ENCODE data around the gene MAML3. TPM values are rescaled to one million over a fixed set of nuclear protein-coding genes. Genes with fewer than 3 reads are reported as not detected.

Gene MAML3
- polyA plus RNA-seq, 1 donor (not counting 4 experiments of a cell fraction or from before 2014, with no cell fraction given), result 0.68 TPM

- H4K20me1 ChIP-seq (ENCODE audit: control insufficient read depth, extremely low read depth, insufficient read depth, low read length), result no peaks in the 10 kb centered on the region
- no peaks in the 10 kb centered on the region for H3K9me3 ChIP-seq (ENCODE audit: control insufficient read depth, low read depth, low read length)
- dilution Hi-C loops (cut with MboI; ENCODE audit: extremely low pct_ligation_motif_present, low sequenced_read_pairs), result no loop called here
- TF ChIP-seq CTCF (optimal IDR thresholded peaks at IDR 0.05 in 1 of 3, IDR thresholded peaks at IDR 0.05 in 1 of 3, conservative IDR thresholded peaks at IDR 0.05 in 1 of 3; ENCODE audit: extremely low read depth in 1 of 3, insufficient read depth in 2 of 3, low read length in 3 of 3), result no peak
- TF ChIP-seq EZH2 (IDR thresholded peaks at IDR 0.05; ENCODE audit: low read length), result no peak
- no peak overlapping the region for H3K27ac ChIP-seq (ENCODE audit: control insufficient read depth, insufficient read depth, low read length)
- H3K36me3 ChIP-seq (ENCODE audit: control insufficient read depth in 2 of 2, extremely low read depth in 1 of 2, insufficient read depth in 2 of 2, low read length in 2 of 2), result no peaks in the 10 kb centered on the region
- no peak overlapping the region for H3K9ac ChIP-seq (ENCODE audit: control insufficient read depth, extremely low read depth, insufficient read depth, low read length)
- FAIRE-seq, result no peak
- no peaks in the 10 kb centered on the region for H3K79me2 ChIP-seq (ENCODE audit: control insufficient read depth, insufficient read depth, low read length)
- H2AFZ ChIP-seq (ENCODE audit: control insufficient read depth, low read length), result no peak overlapping the region
- no peak overlapping the region for H3K4me3 ChIP-seq (ENCODE audit: control insufficient read depth in 2 of 3, extremely low read depth in 1 of 3, insufficient read depth in 2 of 3, low read depth in 1 of 3, low read length in 3 of 3)
- H3K27me3 ChIP-seq (ENCODE audit: control insufficient read depth, extremely low read depth, insufficient read depth, low read length), result peaks cover 2% of the 10 kb centered on the region
- DNase-seq (ENCODE audit: low read depth, low spot score), result no peak
- no peaks in the 10 kb centered on the region for H3K9me1 ChIP-seq (ENCODE audit: control insufficient read depth, extremely low read depth, insufficient read depth, low read length)
- H3K4me2 ChIP-seq (ENCODE audit: control insufficient read depth, extremely low read depth, insufficient read depth, low read depth, low read length), result no peak overlapping the region
- no peaks in the 10 kb centered on the region for H3K4me1 ChIP-seq (ENCODE audit: control insufficient read depth, extremely low read depth, insufficient read depth, low read length)
These were observed 389.2 kb downstream of the MAML3 start for GRCh38 chr4:139764686-139765310.

- Histone ChIP-seq H3K27ac (ENCODE audit: control insufficient read depth, insufficient read depth, low read length) (no peak overlapping the region), H3K4me3 (ENCODE audit: control insufficient read depth in 2 of 3, extremely low read depth in 1 of 3, insufficient read depth in 2 of 3, low read depth in 1 of 3, low read length in 3 of 3) (no peak overlapping the region), H2AFZ (ENCODE audit: control insufficient read depth, low read length) (no peak overlapping the region), H3K4me1 (ENCODE audit: control insufficient read depth, extremely low read depth, insufficient read depth, low read length) (no peaks in the 10 kb centered on the region), H3K9ac (ENCODE audit: control insufficient read depth, extremely low read depth, insufficient read depth, low read length) (no peak overlapping the region), H3K4me2 (ENCODE audit: control insufficient read depth, extremely low read depth, insufficient read depth, low read depth, low read length) (no peak overlapping the region), H4K20me1 (ENCODE audit: control insufficient read depth, extremely low read depth, insufficient read depth, low read length) (no peaks in the 10 kb centered on the region), H3K36me3 (ENCODE audit: control insufficient read depth in 2 of 2, extremely low read depth in 1 of 2, insufficient read depth in 2 of 2, low read length in 2 of 2) (no peaks in the 10 kb centered on the region), H3K9me3 (ENCODE audit: control insufficient read depth, low read depth, low read length) (no peaks in the 10 kb centered on the region), H3K79me2 (ENCODE audit: control insufficient read depth, insufficient read depth, low read length) (no peaks in the 10 kb centered on the region), H3K9me1 (ENCODE audit: control insufficient read depth, extremely low read depth, insufficient read depth, low read length) (no peaks in the 10 kb centered on the region), H3K27me3 (ENCODE audit: control insufficient read depth, extremely low read depth, insufficient read depth, low read length) (peaks cover 2% of the 10 kb centered on the region)
- FAIRE-seq (no peak), DNase-seq (ENCODE audit: low read depth, low spot score) (no peak)
- TF ChIP-seq CTCF (optimal IDR thresholded peaks at IDR 0.05 in 1 of 3, IDR thresholded peaks at IDR 0.05 in 1 of 3, conservative IDR thresholded peaks at IDR 0.05 in 1 of 3; ENCODE audit: extremely low read depth in 1 of 3, insufficient read depth in 2 of 3, low read length in 3 of 3) (no peak), EZH2 (IDR thresholded peaks at IDR 0.05; ENCODE audit: low read length) (no peak)
- dilution Hi-C loops (cut with MboI; ENCODE audit: extremely low pct_ligation_motif_present, low sequenced_read_pairs), result no loop called here
These were observed 389.8 kb downstream of the MAML3 start for GRCh38 chr4:139764182-139764581.
